MCF 10A (cell line): ENCODE results near the gene TRAK1. TPM values are rescaled to one million over a fixed set of nuclear protein-coding genes. Genes with fewer than 3 reads are reported as not detected.

Experiments used
- BruUV-seq: library from RNA; stranded (reverse); fragments of 400-500 nt; replicated peaks from 2 replicates; lab custom pipeline; 2021; lab: Mats Ljungman, UMichigan
- CTCF ChIA-PET: fragments of 300-600 bp; sonication (Branson Sonifier 250); formaldehyde crosslinking; extraction: SDS; loops from one replicate; lab custom pipeline; 2021; ENCODE audit warnings: antibody characterized with exemption, inconsistent platforms; lab: Yijun Ruan, JAX
- POLR2A ChIA-PET: fragments of 300-600, 350-650 bp; sonication (Branson Sonifier 250); formaldehyde crosslinking; extraction: SDS; loops from one replicate; lab custom pipeline; 2020; ENCODE audit warnings: antibody characterized with exemption, inconsistent platforms; lab: Yijun Ruan, JAX
- DNase-seq: peaks from one replicate; pipeline ENCODE4 v3.0.0-alpha.2; 2018; ENCODE audit not compliant: unreplicated experiment
- H3K27ac Mint-ChIP-seq: one replicate; pipeline ENCODE4 v1.8.0; 2022; ENCODE audit warnings: mild to moderate bottlenecking, low read depth, mixed read lengths; ENCODE audit not compliant: unreplicated experiment
- H3K27me3 Mint-ChIP-seq: one replicate; pipeline ENCODE4 v1.8.0; 2022; ENCODE audit warnings: mixed read lengths; ENCODE audit not compliant: insufficient read depth, unreplicated experiment
- H3K36me3 Mint-ChIP-seq: one replicate; pipeline ENCODE4 v1.8.0; 2022; ENCODE audit warnings: mild to moderate bottlenecking, moderate library complexity, mixed read lengths; ENCODE audit not compliant: insufficient read depth, unreplicated experiment
- H3K4me1 Mint-ChIP-seq: one replicate; pipeline ENCODE4 v1.8.0; 2022; ENCODE audit warnings: mixed read lengths; ENCODE audit not compliant: insufficient read depth, unreplicated experiment
- H3K4me3 Mint-ChIP-seq: one replicate; pipeline ENCODE4 v1.8.0; 2022; ENCODE audit warnings: mild to moderate bottlenecking, moderate library complexity, mixed read lengths; ENCODE audit not compliant: unreplicated experiment
- H3K9me3 Mint-ChIP-seq: one replicate; pipeline ENCODE4 v1.8.0; 2022; ENCODE audit warnings: mixed read lengths; ENCODE audit not compliant: unreplicated experiment
- CTCF ChIP-seq: fragments of 200-600 bp; IDR thresholded peaks from one replicate; pipeline ENCODE4 v1.8.0; 2022; ENCODE audit warnings: antibody characterized with exemption, mild to moderate bottlenecking; ENCODE audit not compliant: unreplicated experiment
- intact Hi-C: fragments of 100-400 bp; cut with micrococcal nuclease; formaldehyde crosslinking; loops from 2 replicates; pipeline ENCODE4 v1.14.1; 2022
- total RNA-seq: library from RNA; stranded (reverse); gene quantifications from 2 replicates; pipeline ENCODE4 v1.2.3, GENCODE V29; 2022

Gene TRAK1
- total RNA-seq, 1 experiment from 2014 or later, result 33.2 TPM

DNA sequence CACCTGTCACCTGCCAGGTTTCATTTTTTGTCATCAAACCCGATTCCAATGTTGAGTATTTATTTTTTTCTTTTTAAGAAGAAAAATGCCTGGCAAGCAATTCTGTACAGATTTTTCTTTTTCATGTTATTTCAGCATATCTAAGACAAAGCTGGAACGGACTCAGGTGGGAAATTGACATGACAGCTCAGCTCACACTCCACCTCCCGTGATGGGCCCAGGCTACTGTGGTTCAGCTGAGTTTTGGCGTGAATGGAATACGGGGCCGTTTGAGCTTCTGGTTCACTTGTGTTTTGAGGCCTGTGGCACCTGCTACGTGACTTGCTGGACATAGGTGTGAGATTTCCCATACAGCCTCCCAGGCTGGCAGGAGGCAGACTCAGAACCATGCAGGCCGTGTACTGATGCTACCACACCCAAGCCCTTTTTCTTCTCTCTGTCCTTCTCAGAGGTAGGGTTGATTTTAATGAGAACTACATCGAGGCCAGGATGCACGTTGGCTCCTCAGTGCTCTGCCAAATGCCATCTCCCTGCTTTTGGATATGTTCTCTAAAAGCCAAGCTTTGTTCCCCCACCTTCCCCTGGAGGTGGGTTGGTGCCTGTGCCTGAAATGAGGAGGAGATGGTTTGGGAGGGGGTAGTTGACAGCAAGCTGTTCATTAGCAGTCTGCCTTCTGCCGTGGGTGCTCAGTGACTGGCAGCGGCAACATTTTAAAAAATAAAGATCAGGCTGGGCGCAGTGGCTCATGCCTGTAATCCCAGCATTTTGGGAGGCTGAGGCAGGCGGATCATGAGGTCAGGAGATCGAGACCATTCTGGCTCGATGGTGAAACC, 48.7 kb downstream of the TRAK1 start:
- BruUV-seq, result no TSS peak
- Mint-ChIP-seq H3K9me3 (no peaks in the 10 kb centered on the region), H3K4me1 (peaks cover 12% of the 10 kb centered on the region), H3K4me3 (no peak overlapping the region), H3K27me3 (no peaks in the 10 kb centered on the region), H3K27ac (no peak overlapping the region), H3K36me3 (peaks cover 6% of the 10 kb centered on the region)
- DNase-seq, result no peak
- no peak for TF ChIP-seq CTCF
- intact Hi-C loops, result no loop called here
- CTCF ChIA-PET, result interaction anchor here (0.5 to 1.3 kb wide), 4 partner anchors 17 to 701 kb away, joined by 3 to 4 read pairs (median 3); no protein-coding TSS in a partner anchor
- POLR2A ChIA-PET, result no interaction called here

GRCh38 chr3:42140665-42141203, 49.6 kb downstream of the TRAK1 start:
- BruUV-seq, result no TSS peak

GRCh38 chr3:42143440-42143839, 52.3 kb downstream of the TRAK1 start:
- ChIA-PET POLR2A (interaction anchor here (1.5 to 1.8 kb wide), 2 partner anchors 14 to 18 kb away, joined by 3 to 5 read pairs; no protein-coding TSS in a partner anchor), CTCF (interaction anchor here (0.6 to 1.9 kb wide), 3 partner anchors 10 to 48 kb away, joined by 4 to 8 read pairs (median 6); no protein-coding TSS in a partner anchor)
- no peak for TF ChIP-seq CTCF
- Mint-ChIP-seq H3K27me3 (no peaks in the 10 kb centered on the region), H3K4me3 (no peak overlapping the region), H3K4me1 (peaks cover 4% of the 10 kb centered on the region), H3K36me3 (peaks cover 6% of the 10 kb centered on the region), H3K9me3 (no peaks in the 10 kb centered on the region), H3K27ac (no peak overlapping the region)
- no peak for DNase-seq
- intact Hi-C loops, result no loop called here
- BruUV-seq, result no TSS peak

More at GRCh38 chr3:42140665-42141203, 49.6 kb downstream of the TRAK1 start:
- peaks cover 3% of the 10 kb centered on the region for H3K4me1 Mint-ChIP-seq
- POLR2A ChIA-PET, result no interaction called here
- intact Hi-C loops, result no loop called here
- H3K4me3 Mint-ChIP-seq, result no peak overlapping the region
- TF ChIP-seq CTCF, result no peak
- DNase-seq, result no peak
- CTCF ChIA-PET, result interaction anchor here (0.7 to 1.3 kb wide), 2 partner anchors 29 to 51 kb away, joined by 3 to 4 read pairs; no protein-coding TSS in a partner anchor
- H3K27me3 Mint-ChIP-seq, result no peaks in the 10 kb centered on the region
- H3K36me3 Mint-ChIP-seq, result peaks cover 6% of the 10 kb centered on the region
- no peaks in the 10 kb centered on the region for H3K9me3 Mint-ChIP-seq
- H3K27ac Mint-ChIP-seq, result no peak overlapping the region

- no peaks in the 10 kb centered on the region for H3K9me3 Mint-ChIP-seq
- BruUV-seq, result no TSS peak
- H3K4me3 Mint-ChIP-seq, result no peak overlapping the region
Measured at GRCh38 chr3:42144209-42144608, 53.1 kb downstream of the TRAK1 start.

More at GRCh38 chr3:42144209-42144608, 53.1 kb downstream of the TRAK1 start:
- no peak for DNase-seq
- POLR2A ChIA-PET, result interaction anchor here (0.7 to 1.8 kb wide), 3 partner anchors 14 to 1805 kb away, joined by 3 to 5 read pairs (median 3); no protein-coding TSS in a partner anchor
- Mint-ChIP-seq H3K4me1 (peaks cover 5% of the 10 kb centered on the region), H3K27ac (no peak overlapping the region), H3K36me3 (peaks cover 6% of the 10 kb centered on the region), H3K27me3 (no peaks in the 10 kb centered on the region)
- no peak for TF ChIP-seq CTCF
- intact Hi-C loops, result no loop called here
- CTCF ChIA-PET, result interaction anchor here (0.6 to 1.9 kb wide), 7 partner anchors 8 to 301 kb away, joined by 3 to 8 read pairs (median 5); no protein-coding TSS in a partner anchor
